H1 (cell line): ENCODE results near the gene MAGI2. TPM values are rescaled to one million over a fixed set of nuclear protein-coding genes. Genes with fewer than 3 reads are reported as not detected.

Experiments
- CTCF ChIA-PET: fragments of 300-600 bp; sonication (Branson Sonifier 250); formaldehyde crosslinking; loops from one replicate; lab custom pipeline; 2021; ENCODE audit not compliant: partially characterized antibody; lab: Charles Lee
- POLR2A ChIA-PET: fragments of 300-600 bp; sonication (Branson Sonifier 250); formaldehyde crosslinking; loops from one replicate; lab custom pipeline; 2021; ENCODE audit warnings: inconsistent platforms; ENCODE audit not compliant: partially characterized antibody; lab: Charles Lee
- DNase-seq, 2 experiments: peaks; one replicate each; pipeline versions ENCODE4 v3.0.0 to v3.0.0-alpha.2; 2010 to 2022; ENCODE audit warnings: low spot score in 2 of 2, low read depth in 1 of 2, mixed read lengths in 1 of 2
- FAIRE-seq: peaks from 2 replicates; lab custom pipeline; 2011; peaks lifted over from hg19 to GRCh38; lab: Jason Lieb, UNC
- H2AFZ ChIP-seq: 2 replicates; pipeline ENCODE4 v1.8.1; 2012; ENCODE audit warnings: low read length, inconsistent platforms
- H2AK5ac ChIP-seq: 2 replicates; pipeline ENCODE4 v1.6.1; 2013; ENCODE audit warnings: low read depth, low read length
- H2BK120ac ChIP-seq: replicated peaks from 2 replicates; pipeline ENCODE3; 2013; ENCODE audit warnings: low read depth, low read length, inconsistent platforms
- H2BK12ac ChIP-seq: 2 replicates; pipeline ENCODE4 v1.6.1; 2013; ENCODE audit warnings: low read depth, low read length
- H2BK15ac ChIP-seq: 2 replicates; pipeline ENCODE4 v1.6.1; 2013; ENCODE audit warnings: low read length
- H2BK20ac ChIP-seq: 2 replicates; pipeline ENCODE4 v1.6.1; 2013; ENCODE audit warnings: low read length
- H2BK5ac ChIP-seq: 2 replicates; pipeline ENCODE4 v1.6.1; 2013; ENCODE audit warnings: low read depth, low read length
- H3K14ac ChIP-seq: 2 replicates; pipeline ENCODE4 v1.6.1; 2013; ENCODE audit warnings: inconsistent platforms; ENCODE audit not compliant: insufficient read length
- H3K18ac ChIP-seq: 2 replicates; pipeline ENCODE4 v1.6.1; 2013; ENCODE audit warnings: low read length; ENCODE audit errors: extremely low read depth
- H3K23ac ChIP-seq: 2 replicates; pipeline ENCODE4 v1.6.1; 2013; ENCODE audit warnings: inconsistent platforms; ENCODE audit not compliant: insufficient read length
- H3K23me2 ChIP-seq: 2 replicates; pipeline ENCODE4 v1.6.1; 2013; ENCODE audit warnings: low read depth, low read length
- H3K27ac ChIP-seq: 2 replicates; pipeline ENCODE4 v1.6.1; 2011; ENCODE audit warnings: low read depth, low read length, inconsistent platforms
- H3K27me3 ChIP-seq, 4 experiments: replicated peaks in 1 of 4; 1 replicate in 1 of 4; 2 replicates in 3 of 4; pipeline versions ENCODE4 v1.6.1 to v1.8.1; 2011 to 2013; ENCODE audit warnings: low read length in 3 of 4, mild to moderate bottlenecking in 3 of 4, inconsistent platforms in 2 of 4, mixed read lengths in 2 of 4, moderate library complexity in 1 of 4; ENCODE audit not compliant: control insufficient read depth in 3 of 4, insufficient read depth in 3 of 4; ENCODE audit errors: extremely low read depth in 1 of 4
- H3K36me3 ChIP-seq, 4 experiments: 2 replicates each; pipeline versions ENCODE4 v1.6.1 to v1.8.1; 2011 to 2013; ENCODE audit warnings: mild to moderate bottlenecking in 4 of 4, low read length in 3 of 4, moderate library complexity in 2 of 4, control low read depth in 1 of 4, inconsistent platforms in 1 of 4; ENCODE audit not compliant: insufficient read depth in 4 of 4, control insufficient read depth in 2 of 4
- H3K4ac ChIP-seq: replicated peaks from 2 replicates; pipeline ENCODE3; 2013; ENCODE audit warnings: low read length, low read depth, mixed read lengths, inconsistent platforms; ENCODE audit not compliant: insufficient read length
- H3K4me1 ChIP-seq, 4 experiments: replicated peaks in 1 of 4; 1 replicate in 1 of 4; 2 replicates in 3 of 4; pipeline versions ENCODE4 v1.6.1 to v1.8.1; 2011 to 2013; ENCODE audit warnings: low read length in 3 of 4, inconsistent platforms in 2 of 4, mixed read lengths in 1 of 4; ENCODE audit not compliant: insufficient read depth in 4 of 4, control insufficient read depth in 3 of 4
- H3K4me2 ChIP-seq, 2 experiments: 2 replicates each; pipeline versions ENCODE4 v1.6.1 to v1.8.1; 2011 to 2013; ENCODE audit warnings: low read depth in 2 of 2, low read length in 2 of 2, control low read depth in 1 of 2, inconsistent platforms in 1 of 2, mild to moderate bottlenecking in 1 of 2; ENCODE audit not compliant: insufficient read depth in 1 of 2
- H3K4me3 ChIP-seq, 4 experiments: fragments of 200-600, 300-600 bp in 1 of 4; sonication (generic), shearing (Covaris generic), sonication (Bioruptor Twin) in 1 of 4; 2 replicates each; pipeline versions ENCODE4 v1.5.1 to v1.8.1; 2011 to 2016; ENCODE audit warnings: low read length in 4 of 4, low read depth in 3 of 4, control low read depth in 2 of 4, inconsistent platforms in 2 of 4, mild to moderate bottlenecking in 2 of 4, mixed read lengths in 1 of 4, moderate library complexity in 1 of 4; ENCODE audit not compliant: insufficient read depth in 2 of 4; ENCODE audit errors: extremely low read depth in 1 of 4
- H3K56ac ChIP-seq: replicated peaks from 2 replicates; pipeline ENCODE3; 2013; ENCODE audit warnings: low read depth, mild to moderate bottlenecking, mixed read lengths, low read length, inconsistent platforms; ENCODE audit not compliant: insufficient read length
- H3K79me1 ChIP-seq: 2 replicates; pipeline ENCODE4 v1.6.1; 2013; ENCODE audit warnings: low read depth, low read length, control low read depth
- H3K79me2 ChIP-seq, 2 experiments: 2 replicates each; pipeline versions ENCODE4 v1.6.1 to v1.8.1; 2012 to 2013; ENCODE audit warnings: low read length in 2 of 2, mild to moderate bottlenecking in 2 of 2, inconsistent platforms in 1 of 2; ENCODE audit not compliant: insufficient read depth in 2 of 2, control insufficient read depth in 1 of 2
- H3K9ac ChIP-seq, 4 experiments: replicated peaks in 1 of 4; 1 replicate in 1 of 4; 2 replicates in 3 of 4; pipeline versions ENCODE4 v1.6.1 to v1.8.1; 2011 to 2013; ENCODE audit warnings: low read depth in 3 of 4, low read length in 3 of 4, control low read depth in 2 of 4, mild to moderate bottlenecking in 2 of 4, moderate library complexity in 2 of 4, inconsistent platforms in 1 of 4; ENCODE audit errors: extremely low read depth in 1 of 4
- H3K9me3 ChIP-seq, 2 experiments: 2 replicates each; pipeline versions ENCODE4 v1.6.1 to v1.8.1; 2012 to 2013; ENCODE audit warnings: mild to moderate bottlenecking in 2 of 2, moderate library complexity in 2 of 2, control low read depth in 1 of 2, inconsistent platforms in 1 of 2, low read depth in 1 of 2, low read length in 1 of 2, mixed read lengths in 1 of 2; ENCODE audit not compliant: insufficient read depth in 2 of 2
- H4K20me1 ChIP-seq, 2 experiments: replicated peaks in 1 of 2; 2 replicates each; pipeline versions ENCODE3 to v1.8.1; 2011 to 2013; ENCODE audit warnings: inconsistent platforms in 2 of 2, low read length in 2 of 2, mild to moderate bottlenecking in 1 of 2; ENCODE audit not compliant: insufficient read depth in 2 of 2, control insufficient read depth in 1 of 2
- H4K5ac ChIP-seq: 2 replicates; pipeline ENCODE4 v1.6.1; 2013; ENCODE audit warnings: low read length, low read depth, mixed read lengths, inconsistent platforms; ENCODE audit not compliant: insufficient read length
- H4K8ac ChIP-seq: 2 replicates; pipeline ENCODE4 v1.8.0; 2013; ENCODE audit warnings: mild to moderate bottlenecking, moderate library complexity, low read length, inconsistent platforms; ENCODE audit not compliant: insufficient read depth; ENCODE audit errors: extremely low read depth
- H4K91ac ChIP-seq: replicated peaks from 2 replicates; pipeline ENCODE3; 2013; ENCODE audit warnings: low read length, mixed read lengths, inconsistent platforms; ENCODE audit not compliant: insufficient read length
- YY1 ChIP-seq: IDR thresholded peaks from 2 replicates; pipeline ENCODE4 v1.6.1; 2011; ENCODE audit warnings: low read depth, mild to moderate bottlenecking, low read length
- polyA plus RNA-seq, 7 experiments: library from polyadenylated mRNA; depleted of rRNA in 3 of 7; stranded (reverse) in 5 of 7; unstranded in 2 of 7; fragments of >200 nt in 5 of 7; fragments of 200-250 nt in 2 of 7; gene quantifications; 1 replicate in 5 of 7; 2 replicates in 1 of 7; 4 replicates in 1 of 7; pipeline versions ENCODE4 v1.2.1 to v1.2.3, GENCODE V29; 2011 to 2013; ENCODE audit warnings: missing spikeins in 2 of 7, mixed read lengths in 2 of 7
- total RNA-seq: library from RNA; stranded (reverse); fragmentation: NEBNext Ultra II Directional; extraction: Animal tissue kit (Norgen Biotek cat#: 25700); gene quantifications from 2 replicates; pipeline ENCODE4 v1.2.1, GENCODE V29; 2021

The MAGI2 gene
- total and polyA plus RNA-seq, 2 of the 8 experiments (the other 6 are each of a cell fraction or from before 2014, with no cell fraction given): 6.0 to 27.3 TPM

DNA sequence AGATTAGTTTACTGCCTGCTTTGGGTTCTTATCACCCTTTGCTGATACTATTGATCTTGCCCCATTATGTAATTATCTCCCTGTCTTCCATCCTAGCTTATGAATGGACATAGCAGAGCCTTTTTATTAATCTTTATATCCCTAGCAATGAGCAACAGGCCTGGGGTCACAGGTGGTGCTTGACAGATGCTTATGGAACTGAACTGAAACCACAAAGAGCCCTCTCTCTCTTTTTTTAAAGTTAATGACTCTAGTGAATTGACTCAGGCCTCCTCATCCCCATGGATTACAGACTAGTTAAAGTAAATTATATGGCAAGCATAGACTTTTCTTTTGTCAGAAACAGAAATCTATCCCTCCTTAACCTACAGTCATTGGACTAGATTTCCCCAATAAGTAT lies 1389.7 kb downstream of the MAGI2 start:
- H3K4me2 ChIP-seq: no peak overlapping the region
- H3K36me3 ChIP-seq: no peaks in the 10 kb centered on the region
- no peak for TF ChIP-seq YY1
- no peaks in the 10 kb centered on the region for H3K23me2 ChIP-seq
- H2BK120ac ChIP-seq: no peak overlapping the region
- CTCF ChIA-PET: interaction anchor here (0.6 to 1.0 kb wide), 3 partner anchors 16 to 165 kb away, joined by 3 to 4 read pairs (median 3); no protein-coding TSS in a partner anchor
- no peak overlapping the region for H4K8ac ChIP-seq
- H3K79me2 ChIP-seq: no peaks in the 10 kb centered on the region
- H3K27me3 ChIP-seq: no peaks in the 10 kb centered on the region
- POLR2A ChIA-PET: no interaction called here
- H4K20me1 ChIP-seq: no peaks in the 10 kb centered on the region
- H3K79me1 ChIP-seq: no peaks in the 10 kb centered on the region; the same call in 1 of the 2 replicates
- H3K56ac ChIP-seq: no peak overlapping the region
- no peak overlapping the region for H2AK5ac ChIP-seq
- no peak overlapping the region for H3K27ac ChIP-seq
- FAIRE-seq (no peak), DNase-seq (no peak)
- no peak overlapping the region for H3K4ac ChIP-seq
- no peaks in the 10 kb centered on the region for H3K4me1 ChIP-seq
- no peak overlapping the region for H4K5ac ChIP-seq
- no peaks in the 10 kb centered on the region for H3K9me3 ChIP-seq
- no peak overlapping the region for H2BK20ac ChIP-seq
- no peak overlapping the region for H4K91ac ChIP-seq
- H3K23ac ChIP-seq: no peak overlapping the region
- H2AFZ ChIP-seq: no peak overlapping the region
- no peak overlapping the region for H3K18ac ChIP-seq
- no peak overlapping the region for H2BK15ac ChIP-seq
- no peak overlapping the region for H3K14ac ChIP-seq
- no peak overlapping the region for H3K9ac ChIP-seq
- H3K4me3 ChIP-seq: no peak overlapping the region
- no peak overlapping the region for H2BK5ac ChIP-seq
- no peak overlapping the region for H2BK12ac ChIP-seq
